Muscle of arm (tissue), 12 donors: ENCODE measurements around the gene AP2B1. TPM values are rescaled to one million over a fixed set of nuclear protein-coding genes. Genes with fewer than 3 reads are reported as not detected.
"Not testable (repeated sequence)": the region's sequence is repeated elsewhere in the genome, so short reads cannot be mapped to it uniquely, and the experiment has no call there.

Experiments
- DNase-seq: peaks from one replicate; pipeline ENCODE4 v3.0.0-alpha.2; 2013
- polyA plus RNA-seq, 12 donors: library from polyadenylated mRNA; unstranded; fragments of 120-200 nt; gene quantifications; one replicate each; pipeline ENCODE4 v1.2.1, GENCODE V29; 2013; ENCODE audit not compliant: insufficient read length in 12 of 12

Gene AP2B1
- polyA plus RNA-seq, 12 donors = 75.5 to 97.8 (median 81.7) TPM; not detected in 1

GRCh38 chr17:35693662-35694061, 106.5 kb downstream of the AP2B1 start:
- DNase-seq = no peak

GRCh38 chr17:35694906-35695305, 107.8 kb downstream of the AP2B1 start:
- DNase-seq = no peak

- no peak for DNase-seq
These were observed 108.5 kb downstream of the AP2B1 start for GRCh38 chr17:35695613-35696012.

GRCh38 chr17:35698800-35699199, 111.7 kb downstream of the AP2B1 start:
- no peak for DNase-seq

- DNase-seq = no peak
These were observed 113.0 kb downstream of the AP2B1 start for GRCh38 chr17:35700150-35700549.

GRCh38 chr17:35701491-35701890, 114.4 kb downstream of the AP2B1 start:
- no peak for DNase-seq

- not testable (repeated sequence) for DNase-seq
These were observed 116.2 kb downstream of the AP2B1 start for GRCh38 chr17:35703308-35703707.

- no peak for DNase-seq
These were observed 118.1 kb downstream of the AP2B1 start for GRCh38 chr17:35705230-35705629.

- DNase-seq = no peak
These were observed 118.6 kb downstream of the AP2B1 start for GRCh38 chr17:35705705-35706104.

GRCh38 chr17:35708149-35708548, 121.0 kb downstream of the AP2B1 start:
- no peak for DNase-seq

GRCh38 chr17:35708951-35709350, 121.8 kb downstream of the AP2B1 start:
- DNase-seq = no peak

GRCh38 chr17:35709874-35710273, 122.8 kb downstream of the AP2B1 start:
- no peak for DNase-seq

- DNase-seq = no peak
These were observed 123.8 kb downstream of the AP2B1 start for GRCh38 chr17:35710950-35711349.

GRCh38 chr17:35713069-35713728, 126.1 kb downstream of the AP2B1 start:
- no peak for DNase-seq

GRCh38 chr17:35714988-35715387, 127.9 kb downstream of the AP2B1 start:
- DNase-seq = no peak

GRCh38 chr17:35715416-35715815, 128.3 kb downstream of the AP2B1 start:
- no peak for DNase-seq

GRCh38 chr17:35716173-35716572, 129.1 kb downstream of the AP2B1 start:
- DNase-seq = no peak

- DNase-seq = no peak
These were observed 129.9 kb downstream of the AP2B1 start for GRCh38 chr17:35716897-35717465.

- no peak for DNase-seq
These were observed 130.4 kb downstream of the AP2B1 start for GRCh38 chr17:35717475-35717874.

GRCh38 chr17:35723735-35724134, 136.6 kb downstream of the AP2B1 start:
- DNase-seq = no peak

- no peak for DNase-seq
These were observed 137.9 kb downstream of the AP2B1 start for GRCh38 chr17:35725058-35725457.

- no peak for DNase-seq
These were observed 138.6 kb downstream of the AP2B1 start for GRCh38 chr17:35725802-35726126.

- no peak for DNase-seq
These were observed 139.2 kb downstream of the AP2B1 start for GRCh38 chr17:35726127-35726952.
